CD14-positive monocyte (primary cell): ENCODE data around the gene CHMP1A. TPM values are rescaled to one million over a fixed set of nuclear protein-coding genes. Genes with fewer than 3 reads are reported as not detected.
"Not testable (repeated sequence)": the region's sequence is repeated elsewhere in the genome, so short reads cannot be mapped to it uniquely, and the experiment has no call there.

Source experiments
- DNase-seq, 3 donors: peaks; one replicate each; pipeline ENCODE4 v3.0.0-alpha.2; 2011 to 2022
- H2AFZ ChIP-seq: 2 replicates; pipeline ENCODE4 v1.6.0; 2012; ENCODE audit warnings: mild to moderate bottlenecking, low read depth, low read length, inconsistent platforms; ENCODE audit not compliant: insufficient read depth, poor library complexity, severe bottlenecking
- H3K27ac ChIP-seq, 2 donors: 1 replicate in 1 of 2; 2 replicates in 1 of 2; pipeline ENCODE4 v1.5.1; 2012 to 2013; ENCODE audit warnings: low read length in 2 of 2, control low read depth in 1 of 2, inconsistent platforms in 1 of 2, low read depth in 1 of 2, mild to moderate bottlenecking in 1 of 2
- H3K27me3 ChIP-seq, 2 donors: one replicate each; pipeline versions ENCODE4 v1.6.0 to v1.6.1; 2011 to 2013; ENCODE audit warnings: low read length in 2 of 2; ENCODE audit not compliant: control insufficient read depth in 2 of 2, insufficient read depth in 2 of 2
- H3K36me3 ChIP-seq, 2 donors: replicated peaks in 1 of 2; 1 replicate in 1 of 2; 2 replicates in 1 of 2; pipeline versions ENCODE4 v1.5.1 to v1.6.1; 2012 to 2013; ENCODE audit warnings: low read length in 2 of 2, control low read depth in 1 of 2, inconsistent platforms in 1 of 2, mild to moderate bottlenecking in 1 of 2; ENCODE audit not compliant: insufficient read depth in 2 of 2, control insufficient read depth in 1 of 2
- H3K4me1 ChIP-seq, 2 donors: 1 replicate in 1 of 2; 2 replicates in 1 of 2; pipeline versions ENCODE4 v1.5.1 to v1.6.1; 2012 to 2013; ENCODE audit warnings: low read length in 2 of 2, control low read depth in 1 of 2, inconsistent platforms in 1 of 2, mild to moderate bottlenecking in 1 of 2, moderate library complexity in 1 of 2; ENCODE audit not compliant: insufficient read depth in 2 of 2, control insufficient read depth in 1 of 2
- H3K4me2 ChIP-seq: replicated peaks from 2 replicates; pipeline ENCODE3; 2012; ENCODE audit warnings: low read length, moderate library complexity, mild to moderate bottlenecking; ENCODE audit not compliant: poor library complexity, severe bottlenecking; ENCODE audit errors: extremely low read depth
- H3K4me3 ChIP-seq, 3 experiments: fragments of 200-600 bp in 1 of 3; sonication (generic) in 1 of 3; replicated peaks in 1 of 3; 1 replicate in 2 of 3; 2 replicates in 1 of 3; pipeline ENCODE4 v1.5.1; 2011 to 2013; ENCODE audit warnings: low read length in 3 of 3, mild to moderate bottlenecking in 3 of 3, control low read depth in 2 of 3, low read depth in 2 of 3, inconsistent platforms in 1 of 3, moderate library complexity in 1 of 3
- H3K79me2 ChIP-seq: 2 replicates; pipeline ENCODE4 v1.6.0; 2012; ENCODE audit warnings: mild to moderate bottlenecking, control low read depth, inconsistent platforms, low read length, moderate library complexity; ENCODE audit not compliant: insufficient read depth
- H3K9ac ChIP-seq: 2 replicates; pipeline ENCODE4 v1.6.0; 2017; ENCODE audit warnings: low read length, mild to moderate bottlenecking; ENCODE audit not compliant: insufficient read depth, poor library complexity, severe bottlenecking
- H3K9me3 ChIP-seq, 2 donors: replicated peaks in 1 of 2; 1 replicate in 1 of 2; 2 replicates in 1 of 2; pipeline versions ENCODE4 v1.5.1 to v1.6.1; 2012 to 2013; ENCODE audit warnings: low read length in 2 of 2, control low read depth in 1 of 2; ENCODE audit not compliant: control insufficient read depth in 1 of 2, insufficient read depth in 1 of 2
- H4K20me1 ChIP-seq: 2 replicates; pipeline ENCODE4 v1.6.0; 2012; ENCODE audit warnings: mild to moderate bottlenecking, low read length, control low read depth, moderate library complexity; ENCODE audit not compliant: insufficient read depth
- H3K27ac Mint-ChIP-seq, 7 donors: one replicate each; pipeline ENCODE4 v1.8.0; 2020; ENCODE audit warnings: mild to moderate bottlenecking in 7 of 7, mixed read lengths in 7 of 7, moderate library complexity in 6 of 7, inconsistent platforms in 2 of 7
- H3K27me3 Mint-ChIP-seq, 3 donors: one replicate each; pipeline ENCODE4 v1.8.0; 2021 to 2022; ENCODE audit warnings: low read depth in 3 of 3, mild to moderate bottlenecking in 3 of 3, mixed read lengths in 3 of 3, moderate library complexity in 3 of 3, inconsistent platforms in 1 of 3
- H3K36me3 Mint-ChIP-seq, 2 donors: one replicate each; pipeline ENCODE4 v1.8.0; 2020; ENCODE audit warnings: mixed read lengths in 2 of 2, inconsistent platforms in 1 of 2, mild to moderate bottlenecking in 1 of 2
- H3K4me1 Mint-ChIP-seq: one replicate; pipeline ENCODE4 v1.8.0; 2020; ENCODE audit warnings: mild to moderate bottlenecking, mixed read lengths
- H3K4me3 Mint-ChIP-seq, 2 donors: one replicate each; pipeline ENCODE4 v1.8.0; 2020; ENCODE audit warnings: mild to moderate bottlenecking in 2 of 2, mixed read lengths in 2 of 2, moderate library complexity in 1 of 2
- H3K9me3 Mint-ChIP-seq, 7 donors: one replicate each; pipeline ENCODE4 v1.8.0; 2020 to 2022; ENCODE audit warnings: mixed read lengths in 7 of 7, mild to moderate bottlenecking in 6 of 7, moderate library complexity in 6 of 7, inconsistent platforms in 2 of 7
- CTCF ChIP-seq: fragments of 200-600 bp; IDR thresholded peaks from one replicate; pipeline ENCODE4 v1.8.0; 2022; ENCODE audit warnings: antibody characterized with exemption, mild to moderate bottlenecking
- WGBS: methylation state at CpG from one replicate; pipeline ENCODE4 v1.1.5; 2013; ENCODE audit warnings: missing lambda C conversion rate; ENCODE audit not compliant: insufficient coverage; 5-methylcytosine and 5-hydroxymethylcytosine counted together
- intact Hi-C, 2 donors: fragments of 100-400 bp; cut with micrococcal nuclease; formaldehyde crosslinking; loops; one replicate each; pipeline versions ENCODE4 v1.15.0 to v1.15.1; 2023
- polyA plus RNA-seq, 3 donors: library from polyadenylated mRNA; depleted of rRNA in 1 of 3; unstranded in 2 of 3; stranded (reverse) in 1 of 3; fragments of 300-500 nt in 2 of 3; fragments of >200 nt in 1 of 3; fragmentation: Illumina TruSeq in 2 of 3; gene quantifications; 1 replicate in 2 of 3; 2 replicates in 1 of 3; pipeline ENCODE4 v1.2.3, GENCODE V29; 2012 to 2021

The CHMP1A gene
- polyA plus RNA-seq, 3 donors, result 57.3 to 85.7 (median 76.6) TPM

DNA sequence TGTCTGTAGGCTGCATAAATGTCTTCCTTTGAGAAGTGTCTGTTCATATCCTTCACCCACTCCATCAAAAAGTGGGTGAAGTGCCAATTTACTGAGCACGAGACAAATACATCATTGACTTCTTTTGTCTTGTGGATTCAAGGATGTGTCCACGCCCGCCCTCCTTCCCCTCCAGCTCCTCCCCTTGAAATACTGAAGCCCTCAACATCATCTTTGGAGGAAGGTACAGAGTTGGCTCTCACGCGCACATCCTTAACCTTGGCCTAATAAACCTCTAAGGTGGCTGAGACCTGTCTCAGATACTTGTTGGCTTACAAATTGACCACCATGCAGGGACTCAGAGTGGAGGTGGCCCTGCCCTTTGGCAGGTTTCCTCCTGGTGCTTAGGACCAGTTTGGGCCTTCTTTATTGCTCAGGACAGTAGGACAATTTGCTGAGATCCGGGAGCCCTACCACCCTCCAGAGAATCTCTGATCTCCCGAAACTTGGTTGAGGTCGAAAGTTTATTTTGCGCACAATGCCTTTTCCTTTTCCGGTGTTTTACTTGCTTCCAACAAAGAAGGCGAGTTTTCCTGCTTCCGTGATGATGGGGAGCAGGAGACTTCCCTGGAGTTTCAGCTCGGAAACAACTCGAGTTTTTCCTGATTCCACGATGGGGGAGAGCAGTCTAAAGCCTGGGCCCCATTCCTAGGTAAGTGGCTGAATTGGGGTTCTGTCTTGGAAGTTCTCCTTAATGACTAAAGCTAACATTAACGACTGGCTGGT lies 14.9 kb upstream of the CHMP1A start:
- H3K27me3 Mint-ChIP-seq, result peaks cover 2 to 9% (median 7%) of the 10 kb centered on the region in 3 donors
- no peak overlapping the region for H3K4me2 ChIP-seq
- no peak overlapping the region for H3K9ac ChIP-seq
- H3K79me2 ChIP-seq, result no peaks in the 10 kb centered on the region
- no peaks in the 10 kb centered on the region for H4K20me1 ChIP-seq
- H3K27ac Mint-ChIP-seq, result no peak overlapping the region
- DNase-seq, result no peak
- intact Hi-C loops, result no loop called here
- H2AFZ ChIP-seq, result no peak overlapping the region
- peaks cover 0 to 5% of the 10 kb centered on the region in 2 donors for H3K4me1 ChIP-seq
- no peak for TF ChIP-seq CTCF
- H3K4me3 ChIP-seq, result no peak overlapping the region
- H3K4me1 Mint-ChIP-seq, result peaks cover 12% of the 10 kb centered on the region
- no peaks in the 10 kb centered on the region for H3K27me3 ChIP-seq
- H3K4me3 Mint-ChIP-seq, result no peak overlapping the region
- no peak overlapping the region for H3K27ac ChIP-seq
- peaks cover 2 to 20% (median 9%) of the 10 kb centered on the region in 7 donors for H3K9me3 Mint-ChIP-seq
- WGBS, result 97% methylated on average over 9 of the region's 16 CpGs
- H3K36me3 ChIP-seq, result no peaks in the 10 kb centered on the region
- no peaks in the 10 kb centered on the region for H3K36me3 Mint-ChIP-seq
- H3K9me3 ChIP-seq, result peaks cover 0 to 6% of the 10 kb centered on the region in 2 donors

- intact Hi-C loops, H3K27me3 Mint-ChIP-seq, H3K4me1 ChIP-seq, DNase-seq, H3K4me3 Mint-ChIP-seq, H2AFZ ChIP-seq, H4K20me1 ChIP-seq, H3K4me3 ChIP-seq, H3K9ac ChIP-seq, H3K9me3 ChIP-seq, H3K36me3 Mint-ChIP-seq, H3K79me2 ChIP-seq, H3K36me3 ChIP-seq, H3K27ac Mint-ChIP-seq, H3K27ac ChIP-seq, H3K4me2 ChIP-seq, H3K27me3 ChIP-seq: not testable (repeated sequence)
- WGBS, result 100% methylated on average over 1 of the region's 4 CpGs
- H3K9me3 Mint-ChIP-seq, result peaks cover 4 to 20% (median 8%) of the 10 kb centered on the region in 7 donors
- H3K4me1 Mint-ChIP-seq, result peaks cover 12% of the 10 kb centered on the region
Measured at GRCh38 chr16:89671565-89671964, 14.1 kb upstream of the CHMP1A start.
